ENCODE results near the gene CUL1.

- TF ChIP-seq CTCF (conservative IDR thresholded peaks at IDR 0.05; ENCODE audit: low read depth in 2 of 2) (no peak), ZNF462 (CRISPR knock-in tag; IDR thresholded peaks at IDR 0.05) (no peak), POLR2AphosphoS5 (IDR thresholded peaks at IDR 0.05; ENCODE audit: low read depth) (no peak), JUNB (IDR thresholded peaks at IDR 0.05; ENCODE audit: unreplicated experiment) (no peak), EZH2 (IDR thresholded peaks at IDR 0.05; ENCODE audit: low read depth, unreplicated experiment) (no peak)
Measured at GRCh38 chr7:148809856-148810255, 111.2 kb downstream of the CUL1 start.
